GM19455 (cell line): Measurements from ENCODE around the gene TTC23.

Experiments
- ATAC-seq: cut with Tn5 transposase; IDR thresholded peaks from one replicate; pipeline ENCODE4 v1.9.1; 2021; ENCODE audit not compliant: unreplicated experiment

TTC23 gene

DNA sequence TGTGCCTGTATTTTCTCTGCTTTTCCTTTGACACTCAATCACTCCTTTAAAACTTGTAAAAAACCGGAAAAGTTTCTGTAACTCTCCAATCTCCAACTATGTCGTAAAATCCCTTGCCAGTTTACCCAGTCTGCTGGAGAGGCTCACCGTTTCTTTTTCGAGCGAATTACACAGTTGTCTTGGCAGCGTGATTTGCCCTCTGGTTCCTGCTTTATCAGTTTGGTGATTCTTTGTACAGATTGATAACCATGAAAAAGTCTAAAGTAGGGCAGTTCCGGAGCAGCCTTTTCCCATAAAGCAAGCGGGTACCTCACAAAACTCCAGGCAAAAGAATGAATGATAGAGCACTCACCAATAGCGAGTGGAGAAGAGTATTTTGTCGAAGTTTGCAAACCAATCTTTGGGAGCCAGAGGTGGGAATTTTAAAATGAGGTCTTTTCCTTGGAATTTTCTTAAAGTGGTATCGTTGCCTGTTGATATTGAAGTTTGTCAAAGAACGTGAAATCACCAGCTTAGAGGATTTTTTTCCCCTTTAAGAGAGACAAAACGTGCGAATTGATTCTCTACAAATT lies at the start of gene TTC23:
TTC23 (minus strand) TSS at position 312 of the 572 bp plus-strand sequence. CDS start 20,869 bp downstream, outside the sequence.
- no peak for ATAC-seq

DNA sequence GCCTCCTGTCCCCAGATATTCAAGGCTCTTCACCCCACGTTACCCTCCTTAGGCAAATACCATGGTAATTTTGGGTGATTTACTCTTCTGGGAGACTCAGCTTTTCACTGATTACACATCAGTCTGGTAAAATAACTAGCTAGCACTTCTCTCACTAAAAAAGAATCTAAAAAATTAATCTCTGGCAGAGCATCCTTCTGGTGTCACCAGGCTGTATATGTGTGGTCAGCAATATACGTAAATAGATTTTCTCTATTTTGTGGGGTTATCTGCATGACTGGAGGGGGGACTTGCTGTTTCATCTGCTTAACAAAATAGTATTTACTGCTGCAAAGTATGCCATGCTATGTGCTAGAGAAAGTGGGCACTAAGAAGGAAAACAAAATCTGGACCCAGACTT lies 47.0 kb upstream of the TTC23 start:
- ATAC-seq = no peak

- no peak for ATAC-seq
Observed at GRCh38 chr15:99295840-99296239, 46.5 kb upstream of the TTC23 start.

- no peak for ATAC-seq
Observed at GRCh38 chr15:99291643-99292042, 42.3 kb upstream of the TTC23 start.

GRCh38 chr15:99283717-99284116 lies 34.3 kb upstream of the TTC23 start:
- no peak for ATAC-seq

DNA sequence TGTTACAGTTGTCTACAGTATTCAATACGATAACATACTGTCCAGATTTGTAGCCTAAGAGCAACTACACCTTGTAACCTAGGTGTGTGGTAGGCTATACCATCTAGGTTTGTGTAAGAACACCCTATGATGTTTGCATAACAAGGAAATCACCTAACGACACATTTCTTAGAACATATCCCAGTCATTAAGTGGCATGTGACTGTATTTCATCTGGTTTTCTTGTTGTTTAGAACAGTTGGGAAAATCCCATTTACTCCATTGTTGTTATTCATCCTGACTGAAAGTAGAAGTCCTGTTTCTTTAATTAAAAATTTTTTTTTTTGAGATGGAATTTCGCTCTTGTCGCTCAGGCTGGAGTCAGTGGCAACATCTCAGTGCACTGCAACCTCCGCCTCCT lies 33.2 kb upstream of the TTC23 start:
- no peak for ATAC-seq

GRCh38 chr15:99282121-99282520 lies 32.7 kb upstream of the TTC23 start:
- ATAC-seq = no peak

- ATAC-seq = no peak
Observed at GRCh38 chr15:99279827-99280226, 30.4 kb upstream of the TTC23 start.

- no peak for ATAC-seq
Observed at GRCh38 chr15:99279290-99279689, 29.9 kb upstream of the TTC23 start.

DNA sequence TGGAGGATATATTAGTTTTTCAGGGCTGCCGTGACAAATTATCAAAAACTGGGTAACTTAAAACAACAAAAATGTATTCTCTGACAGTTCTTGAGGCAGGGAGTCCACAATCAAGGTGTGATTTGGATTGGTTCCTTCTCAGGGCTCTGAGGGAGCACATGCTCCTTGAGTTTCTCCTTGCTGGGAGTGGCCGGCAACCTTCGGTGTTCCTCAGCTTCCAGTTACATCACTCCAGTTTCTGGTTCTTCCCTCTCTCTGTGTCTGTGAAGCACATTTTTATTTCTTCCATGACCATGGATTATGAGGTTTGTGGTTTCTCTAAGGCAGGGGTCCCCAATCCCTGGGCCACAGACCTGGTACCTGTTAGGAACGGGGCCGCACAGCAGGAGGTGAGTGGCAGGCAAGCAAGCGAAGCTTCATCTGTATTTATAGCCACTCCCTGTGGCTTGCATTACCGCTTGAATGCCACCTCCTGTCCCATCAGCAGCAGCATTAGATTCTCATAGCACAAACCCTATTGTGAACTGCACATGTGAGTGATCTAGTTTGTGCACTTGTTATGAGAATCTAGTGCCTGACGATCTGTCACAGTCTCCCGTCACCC lies 26.2 kb upstream of the TTC23 start:
- ATAC-seq = no peak

DNA sequence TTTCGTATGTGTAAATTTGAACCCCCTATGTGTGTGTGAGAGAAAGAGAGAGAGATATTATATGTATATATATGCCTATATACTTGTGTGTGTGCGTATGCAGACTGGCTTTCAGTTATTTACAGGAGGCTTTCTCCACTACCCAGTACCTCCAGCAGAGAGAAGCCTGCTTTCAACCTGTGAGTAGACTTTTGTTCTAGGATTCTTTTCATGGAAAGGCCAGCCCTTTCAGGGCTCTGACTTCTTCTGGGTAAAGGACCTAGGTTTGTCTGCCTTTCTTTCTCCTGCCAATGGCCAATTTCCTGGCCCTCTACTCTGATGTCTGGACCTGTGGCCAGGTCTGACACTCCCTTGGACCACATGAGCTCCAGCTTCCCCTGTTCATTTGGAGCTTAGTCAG lies 25.7 kb upstream of the TTC23 start:
- no peak for ATAC-seq

- no peak for ATAC-seq
Observed at GRCh38 chr15:99273801-99274200, 24.4 kb upstream of the TTC23 start.

GRCh38 chr15:99268431-99268830 lies 19.1 kb upstream of the TTC23 start:
- ATAC-seq = no peak

DNA sequence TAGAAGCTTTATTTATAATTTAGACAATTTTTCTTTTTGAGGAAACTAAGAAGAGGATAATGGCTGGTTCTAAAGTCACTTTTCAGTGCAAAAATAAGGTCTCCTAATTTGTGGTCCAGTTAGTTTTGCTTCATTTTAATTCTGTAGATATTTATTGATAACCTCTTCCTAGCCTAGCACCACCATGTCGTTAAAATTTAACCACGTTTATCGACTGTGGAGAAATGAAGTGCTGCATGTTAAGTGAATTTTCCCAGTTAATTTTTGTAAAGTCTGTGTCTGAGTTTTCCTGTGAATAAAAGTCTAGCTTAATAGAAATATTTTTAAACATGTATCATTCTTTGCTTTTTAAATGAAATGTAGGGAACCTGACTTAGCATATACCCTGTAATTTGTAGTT lies 18.6 kb upstream of the TTC23 start:
- no peak for ATAC-seq

- no peak for ATAC-seq
Observed at GRCh38 chr15:99265541-99266070, 16.2 kb upstream of the TTC23 start.

DNA sequence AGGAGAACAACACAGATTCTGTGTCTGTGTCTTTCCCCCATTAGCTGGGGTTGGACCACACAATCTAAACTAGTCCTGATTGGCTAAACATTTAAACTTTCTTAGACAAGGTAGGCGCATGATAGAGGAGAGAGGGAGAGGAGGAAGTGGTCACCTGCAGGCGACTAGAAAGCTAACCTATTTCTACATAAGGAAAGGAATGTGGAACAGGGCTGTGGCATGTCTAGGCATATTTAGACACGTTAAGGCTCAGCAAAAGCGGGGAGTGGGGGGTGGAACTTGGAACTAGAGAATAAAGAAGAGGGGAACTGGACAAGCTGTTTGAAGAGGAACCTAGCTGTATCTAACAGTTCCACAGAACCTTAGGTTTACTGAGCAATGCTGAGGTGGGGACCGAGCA lies 14.7 kb upstream of the TTC23 start:
- no peak for ATAC-seq

DNA sequence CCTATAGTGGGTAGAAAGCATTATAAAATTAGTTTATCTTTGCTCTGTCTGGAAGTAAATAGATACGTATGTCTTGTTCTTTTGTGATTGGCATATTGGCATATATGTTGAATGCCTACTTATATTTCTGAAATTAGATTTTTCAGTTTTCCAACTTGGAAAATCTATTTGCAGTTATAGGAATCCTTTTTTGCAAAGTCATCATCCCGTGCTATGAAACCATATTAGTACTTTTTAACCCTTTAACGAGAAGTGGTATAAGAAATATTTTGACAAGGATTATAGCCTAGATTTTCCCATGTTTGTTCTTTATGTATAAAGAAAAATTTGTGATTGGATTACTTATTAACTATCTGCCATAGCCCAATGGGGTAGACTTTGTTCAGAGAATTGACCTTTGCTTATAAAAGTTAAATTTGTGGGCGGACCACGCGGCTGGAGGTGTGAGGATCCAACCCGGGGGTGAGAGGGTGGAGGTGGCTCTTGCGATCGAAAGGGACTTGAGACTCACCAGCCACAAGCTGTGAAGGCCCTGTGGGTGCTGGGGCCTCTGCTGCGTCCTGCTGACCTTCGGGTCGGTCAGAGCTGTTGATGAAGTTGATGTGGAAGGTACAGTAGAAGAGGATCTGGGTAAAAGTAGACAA lies 7.8 kb upstream of the TTC23 start:
- ATAC-seq = no peak

DNA sequence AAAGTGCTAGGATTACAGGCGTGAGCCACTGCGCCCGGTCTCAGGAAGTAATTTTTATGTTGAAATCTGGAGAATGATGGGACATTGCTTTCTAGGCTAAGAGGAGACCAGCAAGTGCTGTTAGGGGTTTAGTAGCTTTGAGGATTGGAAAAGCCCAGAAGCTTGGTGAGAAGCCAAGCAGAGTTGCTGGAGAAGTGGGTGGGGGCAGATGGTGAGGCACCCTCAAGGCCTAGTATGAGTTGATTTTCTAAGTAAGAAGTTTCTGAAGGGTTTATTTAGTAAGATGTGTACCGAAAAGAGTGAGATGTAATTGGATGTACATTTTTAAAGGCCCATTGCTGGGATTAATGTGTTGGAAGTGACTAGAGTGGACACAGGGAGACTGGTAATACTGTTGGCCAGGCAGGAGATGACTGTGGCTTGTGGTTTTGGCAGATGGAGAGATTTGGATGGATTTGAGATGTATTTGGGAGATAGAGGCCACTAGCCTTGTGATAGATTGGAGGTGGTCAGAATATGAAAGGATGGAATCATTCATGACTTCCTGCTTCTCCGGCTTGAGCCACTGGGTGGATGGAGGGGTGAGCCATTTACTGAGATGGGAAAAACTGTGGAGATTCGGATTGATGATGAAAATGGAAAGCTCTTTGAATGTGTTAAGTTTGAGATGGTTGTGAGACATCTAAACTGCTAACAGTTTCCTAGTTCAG lies 4.2 kb upstream of the TTC23 start:
- no peak for ATAC-seq

- ATAC-seq = no peak
Observed at GRCh38 chr15:99252326-99252725, 2.9 kb upstream of the TTC23 start.

DNA sequence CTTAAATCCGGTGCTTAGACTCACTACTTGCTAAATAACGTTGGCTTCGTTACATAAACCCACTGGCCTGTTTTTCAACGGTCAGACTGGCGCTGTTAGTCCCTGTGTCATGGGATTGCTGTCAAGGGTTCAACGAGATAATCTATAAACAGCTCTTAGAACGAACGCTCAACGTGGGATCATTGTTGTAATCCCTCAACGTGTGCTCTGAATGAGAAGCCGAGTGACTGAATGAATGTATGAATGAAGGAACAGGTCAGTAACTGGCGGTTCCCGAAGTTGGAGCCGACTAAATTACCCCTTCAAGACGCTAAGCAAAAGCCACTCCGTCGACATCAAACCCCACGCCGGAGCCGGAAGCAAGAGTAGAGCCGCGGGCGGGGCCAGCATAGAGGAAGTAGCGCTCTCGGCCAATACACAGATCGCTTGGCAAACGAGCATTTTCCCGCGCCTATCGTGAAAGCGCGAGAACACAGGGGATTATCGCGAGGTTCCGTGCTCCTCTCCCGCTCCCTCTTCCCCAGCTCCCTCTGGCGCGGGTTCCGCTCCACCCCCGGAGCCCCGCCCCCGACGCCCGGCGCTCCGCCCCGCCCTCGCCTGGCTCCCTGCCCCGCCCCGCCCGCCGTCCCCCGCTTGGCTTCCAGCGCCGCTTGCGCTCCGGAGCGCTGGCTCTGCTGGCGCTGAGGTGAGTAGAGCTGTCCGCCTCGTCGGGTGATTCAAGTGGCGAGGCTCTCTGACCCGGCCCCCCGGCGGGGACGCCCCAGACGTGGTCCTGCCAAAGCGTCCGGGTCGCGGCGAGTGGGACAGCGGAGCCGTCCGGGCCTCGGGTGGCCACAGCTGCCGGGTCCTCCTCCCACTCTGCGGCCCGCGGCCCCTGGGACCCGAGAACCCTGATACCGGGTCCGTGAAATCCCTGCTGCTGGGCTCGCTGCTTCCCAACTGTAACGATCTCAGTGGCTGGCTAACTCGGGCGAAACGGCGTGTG lies 1.8 kb upstream of the TTC23 start, which contains the start of gene LRRC28:
LRRC28 (plus strand) TSS at position 625 of the 985 bp plus-strand sequence. CDS start 4,477 bp downstream, outside the sequence.
- peak; percentile 96 for ATAC-seq
